HG02642 (cell line): Measurements from ENCODE around the gene GKN2.
"Not testable (repeated sequence)": the region's sequence is repeated elsewhere in the genome, so short reads cannot be mapped to it uniquely, and the experiment has no call there.

ENCODE experiments used
- ATAC-seq: cut with Tn5 transposase; IDR thresholded peaks from one replicate; pipeline ENCODE4 v1.9.1; 2021; ENCODE audit warnings: mild to moderate bottlenecking; ENCODE audit not compliant: unreplicated experiment, poor library complexity

GKN2 gene

DNA sequence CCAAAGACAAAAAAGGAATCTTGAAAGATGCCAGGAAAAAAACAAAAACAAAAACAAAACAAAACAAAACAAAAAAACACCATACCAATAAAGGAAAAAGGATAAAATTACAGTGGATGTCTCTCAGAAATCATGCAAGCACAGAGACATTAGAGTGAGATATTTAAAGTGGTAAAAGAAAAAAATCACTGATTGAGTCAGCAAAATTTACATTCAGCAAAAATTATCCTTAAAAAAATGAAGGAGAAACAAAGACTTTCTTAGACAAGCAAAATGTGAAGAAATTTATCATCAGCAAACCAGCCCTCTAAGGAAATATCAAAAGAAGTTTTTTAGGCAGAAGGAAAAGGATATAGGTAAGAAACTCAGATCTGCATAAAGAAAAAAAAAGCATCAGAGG, 11.6 kb upstream of the GKN2 start:
- ATAC-seq, result no peak

DNA sequence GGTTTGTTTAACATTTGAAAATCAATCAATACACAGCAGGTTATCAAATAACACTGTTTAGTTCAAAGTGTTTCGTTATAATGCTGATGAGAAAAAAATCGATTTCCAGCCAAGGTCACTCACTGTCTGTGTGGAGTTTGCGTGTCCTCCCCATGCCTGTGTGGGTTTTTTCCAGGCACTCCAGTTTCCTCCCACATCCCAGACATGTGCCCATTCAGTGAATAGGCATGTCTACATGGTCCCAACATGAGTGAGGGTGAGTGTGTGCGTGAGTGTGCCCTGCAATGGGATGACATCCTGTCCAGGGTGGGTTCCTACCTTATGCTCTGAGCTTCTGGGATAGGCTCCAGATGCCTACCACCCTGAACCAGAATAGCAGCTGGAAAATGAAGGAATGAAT, 8.7 kb upstream of the GKN2 start:
- no peak for ATAC-seq

DNA sequence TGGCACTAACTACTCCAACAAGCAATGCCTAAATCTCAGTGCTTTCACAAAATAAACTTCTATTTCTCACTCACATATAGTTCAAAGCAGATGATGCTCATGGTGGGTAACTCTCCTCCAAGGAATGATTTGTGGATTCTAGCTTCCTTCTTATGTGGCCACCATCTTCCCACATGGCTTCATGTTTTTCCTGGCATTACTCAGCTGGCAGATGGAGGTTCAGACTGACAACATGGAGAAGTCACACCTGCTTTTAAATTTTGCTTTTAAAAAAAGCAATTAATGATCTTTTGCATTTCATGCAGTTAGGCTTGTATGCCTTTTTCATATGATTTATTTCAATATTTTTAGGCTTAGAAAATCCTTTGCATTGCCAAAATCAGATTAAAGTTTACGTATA, 6.3 kb upstream of the GKN2 start:
- ATAC-seq, result no peak

DNA sequence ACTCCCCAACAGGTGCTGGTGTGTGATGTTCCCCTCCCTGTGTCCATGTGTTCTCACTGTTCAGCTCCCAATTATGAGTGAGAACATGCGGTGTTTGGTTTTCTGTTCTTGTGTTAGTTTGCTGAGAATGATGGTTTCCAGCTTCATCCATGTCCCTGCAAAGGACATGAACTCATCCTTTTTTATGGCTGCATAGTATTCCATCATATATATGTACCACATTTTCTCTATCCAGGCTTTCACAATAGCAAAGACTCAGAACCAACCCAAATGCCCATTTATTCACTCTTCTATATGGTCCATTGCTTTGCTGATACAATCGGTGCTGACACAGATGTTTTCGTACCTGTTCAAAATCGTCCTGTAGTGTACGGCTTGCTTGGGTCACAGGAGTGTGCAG, 2.7 kb upstream of the GKN2 start:
- not testable (repeated sequence) for ATAC-seq

DNA sequence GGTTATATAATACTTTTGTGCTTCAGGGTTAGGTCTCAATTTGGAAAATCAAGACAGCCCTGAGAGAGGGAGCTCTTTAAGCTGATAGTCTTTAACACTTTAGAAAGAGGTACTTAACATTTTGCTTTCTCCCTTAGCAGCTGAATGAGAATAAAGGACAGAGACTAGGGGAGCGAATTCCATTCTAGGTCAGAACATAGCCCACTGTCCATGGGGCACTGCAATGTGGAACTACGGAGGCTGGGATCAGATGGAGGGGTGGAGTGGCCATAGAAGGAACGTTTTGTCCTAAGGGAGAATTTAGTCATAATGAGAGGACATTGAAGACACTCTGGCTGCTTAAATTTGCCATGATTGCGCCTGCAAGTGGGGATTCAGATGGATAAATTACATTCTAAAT, 794 bp downstream of the GKN2 start:
- no peak for ATAC-seq

DNA sequence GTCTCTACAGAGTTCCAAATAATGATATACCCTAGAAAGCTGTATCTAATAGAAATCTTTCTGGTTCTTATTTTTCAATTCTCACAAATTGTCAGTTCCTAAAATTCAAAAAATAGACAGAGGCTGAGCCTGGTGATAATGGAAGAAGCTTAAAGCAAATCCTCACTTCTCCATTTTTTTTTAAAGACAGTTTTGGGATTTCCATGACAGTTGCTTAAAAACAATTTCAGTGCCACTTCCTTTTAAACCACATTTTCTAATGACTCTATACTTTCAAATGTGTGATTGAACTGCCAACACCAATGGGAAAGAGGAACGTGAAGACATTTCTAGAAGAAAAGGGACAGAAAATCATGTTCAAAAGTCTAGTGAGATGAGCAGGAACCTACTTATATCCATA, 4.0 kb downstream of the GKN2 start:
- ATAC-seq, result no peak

DNA sequence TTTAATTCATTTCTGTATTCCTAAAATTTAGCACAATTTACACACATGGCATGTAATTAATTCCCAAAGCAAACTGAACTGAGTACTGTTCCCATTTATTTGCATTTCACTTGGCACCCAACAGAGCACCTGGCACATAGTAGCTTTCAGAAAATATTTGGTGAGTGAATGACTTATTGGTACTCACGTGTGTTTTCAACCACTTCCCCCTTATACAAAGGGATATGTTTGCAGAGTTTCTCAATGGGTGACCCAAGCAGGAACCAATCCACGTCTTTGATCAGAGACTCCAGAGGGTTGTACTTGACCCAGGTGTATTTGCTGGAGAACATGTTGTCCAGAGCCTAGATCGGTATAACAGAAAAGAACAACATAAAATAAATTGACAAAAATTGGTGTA, 6.6 kb downstream of the GKN2 start:
- ATAC-seq, result no peak

DNA sequence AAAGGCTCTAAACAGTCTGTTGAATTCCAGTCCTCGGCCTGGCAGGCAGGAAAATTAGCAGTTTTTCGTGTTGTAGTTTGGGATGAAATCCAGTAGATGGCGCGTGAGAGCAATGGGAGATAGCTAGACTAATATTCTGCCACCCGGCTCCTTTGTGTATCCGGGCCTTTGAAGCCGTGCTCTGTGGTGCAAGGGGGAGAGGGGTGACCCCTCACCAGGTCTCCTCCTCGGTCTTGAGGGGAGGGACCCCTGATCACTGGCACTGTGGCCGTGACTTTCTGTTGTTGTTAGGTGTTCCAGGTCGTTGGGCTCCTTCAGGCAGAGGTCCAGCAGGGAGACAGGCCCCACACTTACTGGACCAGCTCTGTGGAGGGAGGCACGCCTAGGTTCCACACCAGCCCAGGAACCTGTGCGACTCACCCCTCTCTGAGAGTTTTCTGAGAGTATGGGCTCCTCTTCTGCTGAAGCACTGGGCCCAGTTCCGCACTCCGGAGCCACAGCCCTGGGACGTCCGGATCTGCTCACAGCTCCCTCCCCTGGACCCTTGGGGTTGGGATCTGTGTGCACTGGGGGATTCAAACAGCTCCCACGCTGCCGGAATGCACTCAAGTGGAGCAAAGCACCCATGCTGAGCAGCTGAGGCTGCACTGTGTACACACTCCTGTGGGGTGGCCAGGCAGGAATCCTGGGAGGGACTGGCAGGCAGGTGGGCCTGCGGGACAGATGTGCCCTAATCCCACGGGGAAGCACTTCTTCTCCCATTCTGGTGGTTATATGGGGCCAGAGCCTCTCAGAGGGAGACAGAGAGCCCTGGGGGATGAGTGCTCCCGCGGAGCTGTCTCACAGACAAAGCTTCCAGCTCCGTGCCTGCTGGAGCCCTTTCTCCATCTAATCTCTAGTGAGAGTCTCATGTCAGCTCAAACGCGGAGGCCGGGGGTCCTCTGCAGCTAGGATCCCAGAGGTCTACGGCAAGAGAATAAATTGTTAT, 8.8 kb downstream of the GKN2 start:
- no peak for ATAC-seq

DNA sequence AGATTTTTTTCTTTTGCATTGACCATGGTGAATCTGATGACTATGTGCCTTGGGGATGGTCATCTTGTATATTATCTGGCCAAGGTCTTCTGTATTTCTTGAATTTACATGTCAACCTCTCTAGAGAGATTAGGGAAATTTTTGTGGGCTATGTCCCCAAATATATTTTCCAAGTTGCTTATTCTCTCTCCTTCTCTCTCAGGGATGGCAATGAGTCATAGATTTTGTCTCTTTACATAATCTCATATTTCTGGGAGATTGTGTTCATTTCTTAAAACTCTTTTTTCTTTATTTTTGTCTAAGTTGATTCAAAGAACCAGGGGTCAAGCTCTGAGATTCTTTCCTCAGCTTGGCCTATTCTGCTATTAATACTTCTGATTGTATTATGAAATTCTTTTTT, 9.9 kb downstream of the GKN2 start:
- no peak for ATAC-seq

DNA sequence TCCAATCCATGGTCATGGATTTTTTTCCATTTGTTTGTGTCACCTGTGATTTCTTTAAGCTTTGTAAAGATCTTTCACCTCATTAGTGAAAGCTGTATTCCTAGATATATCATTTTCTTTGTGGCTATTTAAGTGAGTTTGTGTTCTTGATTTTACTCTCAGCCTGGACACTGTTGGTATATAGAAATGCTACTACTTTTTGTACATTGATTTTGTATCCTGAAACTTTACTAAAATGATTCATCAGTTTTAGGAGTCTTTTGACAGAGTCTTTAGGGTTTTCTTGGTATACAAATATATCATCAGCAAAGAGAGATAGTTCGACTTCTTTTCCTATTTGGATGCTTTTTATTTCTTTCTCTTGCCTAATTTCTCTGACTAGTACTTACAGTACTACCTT, 12.3 kb downstream of the GKN2 start:
- no peak for ATAC-seq

DNA sequence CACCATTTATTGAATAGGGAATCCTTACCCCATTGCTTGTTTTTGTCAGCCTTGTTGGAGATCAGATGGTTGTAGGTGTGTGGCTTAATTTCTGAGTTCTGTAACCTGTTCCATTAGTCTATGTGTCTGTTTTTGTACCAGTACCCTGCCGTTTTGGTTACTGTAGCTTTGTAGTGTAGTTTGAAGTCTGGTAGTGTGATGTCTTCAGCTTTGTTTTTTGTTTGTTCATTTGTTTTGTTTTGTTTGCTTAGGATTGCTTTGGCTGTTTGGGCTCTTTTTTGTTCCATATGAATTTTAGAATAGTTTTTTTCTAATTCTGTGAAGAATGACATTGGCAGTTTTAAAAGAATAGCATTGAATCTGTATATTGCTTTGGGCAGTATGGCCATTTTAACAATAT, 12.7 kb downstream of the GKN2 start:
- no peak for ATAC-seq

DNA sequence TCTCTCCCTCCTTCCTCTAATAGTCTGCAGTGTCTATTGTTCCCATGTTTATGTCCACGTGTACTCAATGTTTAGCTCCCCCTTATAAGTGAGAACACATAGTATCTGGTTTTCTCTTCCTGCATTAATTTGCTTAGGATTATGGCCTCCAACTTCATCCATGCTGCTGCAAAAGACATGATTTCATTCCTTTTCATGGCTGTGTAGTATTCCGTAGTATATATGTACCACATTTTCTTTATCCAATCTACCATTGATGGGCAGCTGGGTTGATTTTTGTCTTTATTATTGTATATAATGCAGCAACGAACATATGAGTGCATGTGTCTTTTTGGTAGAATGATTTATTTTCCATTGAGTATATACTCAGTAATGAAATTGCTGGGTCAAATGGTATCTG, 13.8 kb downstream of the GKN2 start:
- no peak for ATAC-seq

DNA sequence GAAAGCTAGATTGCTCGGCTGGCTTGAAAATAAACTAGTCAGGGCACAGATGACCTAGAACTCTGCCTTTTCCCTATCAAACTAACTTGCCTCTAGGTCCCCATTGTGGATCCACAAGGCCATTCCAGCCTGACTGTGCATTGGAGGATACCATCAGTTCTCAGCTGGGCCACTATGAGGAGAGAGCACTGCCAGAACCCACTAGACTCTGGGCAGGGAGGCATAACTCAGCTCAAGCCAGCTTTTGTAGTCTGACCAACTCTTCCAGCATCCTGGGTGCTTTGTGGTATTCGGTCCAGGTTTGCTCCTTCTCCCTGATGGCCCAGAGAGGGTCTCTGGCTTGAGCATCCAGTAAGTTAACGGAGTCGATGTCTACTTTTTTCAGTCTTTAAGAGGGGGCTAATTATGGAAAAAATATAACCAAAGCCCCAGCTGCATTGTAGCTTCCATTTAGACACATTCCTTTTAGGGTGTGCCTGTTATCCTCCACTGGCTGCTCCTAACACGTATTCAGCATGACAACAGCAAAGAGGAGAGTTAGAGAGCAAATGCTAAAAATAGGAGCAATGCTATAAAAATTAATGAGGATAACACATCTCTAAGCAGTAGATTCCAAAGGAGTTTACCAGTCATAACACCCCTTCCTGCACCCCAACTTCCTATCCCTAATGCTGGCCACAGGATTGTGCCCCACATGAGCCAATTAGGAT, 15.2 kb downstream of the GKN2 start:
- no peak for ATAC-seq

DNA sequence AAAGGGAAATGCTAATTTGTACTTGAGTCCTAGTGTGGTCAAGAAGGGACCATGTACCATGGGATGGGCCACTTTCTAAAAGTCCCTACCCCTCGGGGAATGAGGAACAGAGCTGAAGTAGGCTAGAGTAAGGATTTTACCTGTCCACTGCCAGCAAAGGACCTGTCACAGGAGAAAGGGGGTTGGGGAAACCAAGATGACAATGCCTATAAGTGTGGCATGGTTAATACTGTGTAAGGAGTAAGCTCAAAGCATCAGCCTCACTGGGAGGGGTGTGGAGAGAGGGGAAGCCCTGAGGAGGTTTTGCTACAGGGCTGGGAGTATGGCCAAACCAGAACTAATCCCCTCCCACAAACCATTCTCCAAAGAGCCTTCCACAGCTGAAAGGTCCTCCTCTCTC, 15.8 kb downstream of the GKN2 start:
- no peak for ATAC-seq

DNA sequence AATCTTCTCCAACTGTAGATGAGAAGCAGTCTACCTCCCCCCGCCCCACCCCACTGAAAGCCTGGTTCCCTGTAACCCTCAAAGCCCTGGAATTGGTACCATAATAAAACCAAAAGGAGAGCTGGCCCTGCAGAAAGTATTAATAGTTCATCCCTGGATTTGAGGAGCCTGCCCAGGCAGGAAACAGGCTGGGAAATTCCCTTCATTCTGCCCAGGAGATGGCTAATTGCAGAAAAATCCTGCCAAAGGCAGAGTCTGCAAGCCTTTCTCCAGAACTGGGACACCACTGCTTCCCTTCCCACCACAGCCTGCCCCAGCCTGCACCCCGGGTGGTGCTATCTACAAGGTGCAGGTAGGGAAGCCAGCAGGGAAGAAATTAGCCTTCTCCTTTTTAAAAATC, 16.3 kb downstream of the GKN2 start:
- no peak for ATAC-seq

DNA sequence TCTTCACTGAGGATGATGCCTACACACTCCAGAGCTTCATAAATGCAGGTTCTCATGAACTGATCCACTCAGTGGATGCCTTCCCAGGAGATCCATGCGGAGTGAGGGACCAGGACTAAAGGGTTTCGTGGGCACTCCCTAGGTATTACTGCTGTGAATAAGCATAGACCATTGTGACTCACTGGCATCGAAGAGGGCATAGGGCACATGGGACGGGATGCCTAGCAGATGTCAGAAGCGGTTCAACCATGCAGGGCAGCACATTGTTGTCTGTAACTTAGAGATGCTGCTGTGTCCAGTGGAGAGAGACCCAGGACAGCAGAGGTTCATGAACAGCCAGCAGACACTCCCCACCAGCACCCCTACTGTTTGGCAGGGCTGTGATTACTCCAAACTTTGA, 17.2 kb downstream of the GKN2 start:
- ATAC-seq, result no peak

DNA sequence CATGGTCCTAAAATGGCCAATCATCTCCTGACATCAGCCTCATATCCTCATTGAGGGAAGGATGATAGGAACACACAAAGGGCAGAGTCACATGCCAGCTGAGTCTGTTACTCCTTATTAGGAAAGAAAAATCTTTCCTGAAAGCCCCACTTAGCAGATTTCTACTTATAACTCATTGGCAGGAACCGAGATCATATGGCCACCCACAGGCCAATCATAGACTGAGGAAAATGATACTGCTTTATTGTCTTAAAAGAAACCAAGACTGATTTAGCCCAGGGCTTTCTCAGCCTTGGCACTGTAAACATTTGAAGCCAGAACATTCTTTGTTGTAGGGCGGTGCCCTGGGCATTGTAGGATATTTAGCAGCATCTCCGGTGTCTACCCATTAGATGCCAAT, 18.7 kb downstream of the GKN2 start:
- no peak for ATAC-seq

DNA sequence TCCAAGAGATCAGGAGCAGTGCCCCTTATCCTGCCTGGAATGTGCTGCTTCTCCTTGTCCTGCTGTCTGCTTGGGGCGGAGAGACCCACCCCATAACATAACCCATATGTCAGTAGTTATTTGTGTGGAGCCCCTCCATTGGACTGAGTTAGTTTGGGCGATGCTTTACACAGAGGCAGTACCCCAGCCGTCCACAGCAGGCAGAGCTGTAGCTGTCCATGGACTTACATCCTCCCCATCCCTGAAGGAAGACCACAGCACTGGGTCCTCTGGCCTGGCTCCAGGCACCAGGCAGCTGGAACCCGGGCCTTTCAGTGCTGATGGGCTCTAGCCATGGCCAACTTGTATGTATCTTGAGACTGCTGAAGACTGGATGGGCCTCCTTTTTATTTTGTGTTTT, 20.3 kb downstream of the GKN2 start:
- ATAC-seq, result no peak

DNA sequence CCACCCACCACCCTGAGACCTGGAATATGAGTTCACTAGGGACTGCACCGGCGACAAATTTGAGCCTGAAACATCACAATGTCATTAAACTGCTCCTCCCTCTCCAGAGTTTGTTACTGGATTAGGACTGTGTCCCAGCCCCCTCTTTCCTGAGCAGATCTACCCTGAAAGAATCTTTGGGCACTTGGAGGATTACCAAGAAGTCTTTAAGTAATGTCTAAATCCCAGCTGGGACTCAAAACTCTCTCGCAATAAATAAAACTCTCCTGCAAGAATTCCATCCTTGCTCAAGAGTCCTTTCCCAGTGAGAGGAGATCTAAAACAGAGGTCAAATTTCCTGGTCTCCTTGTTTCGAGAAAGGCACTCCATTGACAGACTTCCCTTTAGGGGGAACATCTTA, 20.9 kb downstream of the GKN2 start:
- no peak for ATAC-seq

DNA sequence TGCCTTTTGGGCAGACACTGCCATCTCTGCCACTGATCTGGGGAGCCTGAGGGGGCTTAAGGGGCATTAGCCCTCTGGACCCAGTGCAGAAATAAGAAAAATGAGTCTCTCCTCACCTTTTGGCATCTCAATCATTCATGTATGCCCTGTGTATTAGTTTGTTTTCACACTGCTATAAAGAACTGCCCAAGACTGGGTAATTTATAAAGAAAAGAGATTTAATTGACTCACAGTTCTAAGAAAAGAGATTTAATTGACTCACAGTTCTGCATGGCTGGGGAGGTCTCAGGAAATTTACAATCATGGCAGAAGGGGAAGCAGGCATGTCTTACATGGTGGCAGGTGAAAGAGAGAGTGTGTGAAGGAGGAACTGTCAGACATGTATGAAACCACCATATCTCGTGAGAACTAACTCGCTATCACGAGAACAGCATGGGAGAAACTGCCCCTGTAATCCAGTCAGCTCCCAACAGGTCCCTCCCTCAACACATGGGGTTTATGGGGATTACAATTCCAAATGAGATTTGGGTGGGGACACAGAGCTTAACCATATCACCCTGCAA, 21.5 kb downstream of the GKN2 start:
- no peak for ATAC-seq

DNA sequence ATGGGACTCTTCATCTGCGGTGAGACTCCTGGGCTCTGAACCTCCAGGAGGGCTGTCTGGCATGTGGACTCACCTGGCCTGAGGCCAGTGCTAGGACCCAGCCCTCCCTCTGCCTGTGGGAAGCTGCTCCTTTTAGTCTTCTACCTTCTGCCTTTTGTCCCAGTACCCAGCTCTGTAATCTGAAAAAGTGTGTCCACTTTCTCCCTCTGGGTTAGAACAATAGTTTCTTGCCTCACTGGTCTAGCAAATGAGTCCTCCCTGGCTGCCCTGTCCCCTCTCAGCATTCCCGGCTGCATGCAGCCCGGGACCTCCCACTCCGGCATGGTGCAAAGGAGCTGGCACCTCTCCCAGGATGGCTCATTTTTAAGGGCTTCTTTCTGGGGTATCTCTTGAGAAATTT, 25.9 kb downstream of the GKN2 start:
- ATAC-seq, result no peak
